MM.1S (cell line): ENCODE data around the gene NPW.

ENCODE experiments used
- DNase-seq: peaks from one replicate; pipeline ENCODE4 v3.0.0-alpha.2; 2015
- H2AFZ ChIP-seq: fragments of 300-600 bp; sonication (generic); 2 replicates; pipeline ENCODE4 v1.6.0; 2016; ENCODE audit warnings: antibody characterized with exemption, low read length
- H3F3A ChIP-seq: fragments of 300-600 bp; sonication (generic); 2 replicates; pipeline ENCODE4 v1.6.1; 2016; ENCODE audit warnings: mild to moderate bottlenecking, antibody characterized with exemption, low read length, moderate library complexity, mixed read lengths; ENCODE audit not compliant: insufficient read depth
- H3K27ac ChIP-seq: fragments of 300-600 bp; sonication (generic); 2 replicates; pipeline ENCODE4 v1.5.1; 2016; ENCODE audit warnings: mild to moderate bottlenecking, low read length
- H3K27me3 ChIP-seq: fragments of 300-600 bp; sonication (generic); replicated peaks from 2 replicates; pipeline ENCODE4 v1.6.0; 2016; ENCODE audit warnings: low read length; ENCODE audit not compliant: insufficient read depth
- H3K36me3 ChIP-seq: fragments of 300-600 bp; sonication (generic); replicated peaks from 2 replicates; pipeline ENCODE4 v1.6.1; 2016; ENCODE audit warnings: mild to moderate bottlenecking, low read length, mixed read lengths; ENCODE audit not compliant: insufficient read depth
- H3K4me1 ChIP-seq: fragments of 300-600 bp; sonication (generic); 2 replicates; pipeline ENCODE4 v1.6.1; 2016; ENCODE audit warnings: low read length, mixed read lengths
- H3K4me2 ChIP-seq: fragments of 300-600 bp; sonication (generic); 2 replicates; pipeline ENCODE4 v1.6.0; 2016; ENCODE audit warnings: low read depth, low read length
- H3K4me3 ChIP-seq: fragments of 300-600 bp; sonication (generic); 2 replicates; pipeline ENCODE4 v1.5.1; 2016; ENCODE audit warnings: low read length, mixed read lengths
- H3K79me2 ChIP-seq: fragments of 300-600 bp; sonication (generic); 2 replicates; pipeline ENCODE4 v1.6.1; 2016; ENCODE audit warnings: mixed run types, low read length, mixed read lengths
- H3K9ac ChIP-seq: fragments of 300-600 bp; sonication (generic); 2 replicates; pipeline ENCODE4 v1.6.1; 2016; ENCODE audit warnings: low read length, mixed read lengths
- H3K9me2 ChIP-seq: fragments of 300-600 bp; sonication (generic); replicated peaks from 2 replicates; pipeline ENCODE4 v1.6.1; 2016; ENCODE audit warnings: mild to moderate bottlenecking, low read length, mixed read lengths; ENCODE audit not compliant: insufficient read depth
- H3K9me3 ChIP-seq: fragments of 300-600 bp; sonication (generic); replicated peaks from 2 replicates; pipeline ENCODE4 v1.6.1; 2016; ENCODE audit warnings: mild to moderate bottlenecking, low read length, mixed read lengths; ENCODE audit not compliant: insufficient read depth
- H4K20me1 ChIP-seq: fragments of 300-600 bp; sonication (generic); 2 replicates; pipeline ENCODE4 v1.6.1; 2016; ENCODE audit warnings: mild to moderate bottlenecking, low read length, moderate library complexity, mixed read lengths; ENCODE audit not compliant: insufficient read depth
- EZH2 ChIP-seq: fragments of 300-600 bp; sonication (generic); optimal IDR thresholded peaks from 2 replicates; pipeline ENCODE3; 2017; ENCODE audit warnings: low read depth, mild to moderate bottlenecking, antibody characterized with exemption, low read length, mixed read lengths
- EZH2phosphoT487 ChIP-seq: fragments of 300-600 bp; sonication (generic); IDR thresholded peaks from 2 replicates; pipeline ENCODE4 v1.6.1; 2018; ENCODE audit warnings: antibody characterized with exemption, low read length
- TF ChIP-seq, protein P1 (sequence below): fragments of 300-600 bp; sonication (generic); IDR thresholded peaks from 2 replicates; pipeline ENCODE4 v1.5.1; 2016; ENCODE audit warnings: antibody characterized with exemption, low read length, mixed read lengths

The NPW gene

DNA sequence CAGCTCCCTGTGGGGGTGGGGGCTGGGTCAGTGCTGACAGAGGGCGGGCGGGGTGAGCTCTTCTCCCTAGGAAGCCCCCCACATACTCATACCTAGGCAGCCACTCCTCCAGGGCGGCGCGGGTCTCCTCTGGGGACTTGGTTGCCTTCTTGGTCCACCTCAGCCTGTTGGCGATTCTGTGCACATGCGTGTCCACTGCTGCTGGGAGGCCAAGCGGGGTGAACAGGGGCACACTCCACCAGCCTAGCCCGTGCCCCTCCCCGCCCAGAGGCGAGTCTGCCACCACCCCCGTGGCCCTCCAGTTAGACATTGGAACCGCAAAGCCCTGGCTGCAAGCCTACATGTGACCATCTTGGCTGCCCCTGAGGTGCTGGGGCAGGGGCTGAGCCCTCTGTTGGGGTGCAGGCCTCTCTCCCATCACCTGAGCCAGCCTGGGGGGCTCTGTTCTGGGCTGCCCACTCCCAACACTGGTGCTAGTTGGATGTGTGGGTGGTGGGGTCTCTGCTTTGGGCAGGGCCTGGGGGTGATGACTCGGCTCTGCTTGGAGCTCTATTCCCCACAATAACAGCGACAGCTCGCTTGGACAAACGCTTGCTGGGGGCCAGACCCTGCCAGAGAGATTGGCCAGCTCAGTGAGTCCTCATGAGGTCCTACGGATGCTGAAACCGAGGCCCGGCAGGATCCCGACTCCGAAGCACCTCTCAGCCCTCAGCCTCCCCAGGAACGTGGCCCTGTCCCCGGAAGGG is 20.6 kb downstream of the NPW start:
- no peak overlapping the region for H3K4me2 ChIP-seq
- no peaks in the 10 kb centered on the region for H4K20me1 ChIP-seq
- H2AFZ ChIP-seq = no peak overlapping the region
- H3K9me2 ChIP-seq = no peaks in the 10 kb centered on the region
- no peak overlapping the region for H3K9ac ChIP-seq
- no peaks in the 10 kb centered on the region for H3K79me2 ChIP-seq
- TF ChIP-seq EZH2 = no peak
- TF ChIP-seq EZH2phosphoT487 = no peak
- TF ChIP-seq, protein P1, sequence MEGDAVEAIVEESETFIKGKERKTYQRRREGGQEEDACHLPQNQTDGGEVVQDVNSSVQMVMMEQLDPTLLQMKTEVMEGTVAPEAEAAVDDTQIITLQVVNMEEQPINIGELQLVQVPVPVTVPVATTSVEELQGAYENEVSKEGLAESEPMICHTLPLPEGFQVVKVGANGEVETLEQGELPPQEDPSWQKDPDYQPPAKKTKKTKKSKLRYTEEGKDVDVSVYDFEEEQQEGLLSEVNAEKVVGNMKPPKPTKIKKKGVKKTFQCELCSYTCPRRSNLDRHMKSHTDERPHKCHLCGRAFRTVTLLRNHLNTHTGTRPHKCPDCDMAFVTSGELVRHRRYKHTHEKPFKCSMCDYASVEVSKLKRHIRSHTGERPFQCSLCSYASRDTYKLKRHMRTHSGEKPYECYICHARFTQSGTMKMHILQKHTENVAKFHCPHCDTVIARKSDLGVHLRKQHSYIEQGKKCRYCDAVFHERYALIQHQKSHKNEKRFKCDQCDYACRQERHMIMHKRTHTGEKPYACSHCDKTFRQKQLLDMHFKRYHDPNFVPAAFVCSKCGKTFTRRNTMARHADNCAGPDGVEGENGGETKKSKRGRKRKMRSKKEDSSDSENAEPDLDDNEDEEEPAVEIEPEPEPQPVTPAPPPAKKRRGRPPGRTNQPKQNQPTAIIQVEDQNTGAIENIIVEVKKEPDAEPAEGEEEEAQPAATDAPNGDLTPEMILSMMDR = no peak
- H3K27me3 ChIP-seq = peaks cover 14% of the 10 kb centered on the region
- H3K9me3 ChIP-seq = no peaks in the 10 kb centered on the region
- H3K4me1 ChIP-seq = no peaks in the 10 kb centered on the region
- no peaks in the 10 kb centered on the region for H3K36me3 ChIP-seq
- no peaks in the 10 kb centered on the region for H3F3A ChIP-seq
- no peak overlapping the region for H3K27ac ChIP-seq
- DNase-seq = no peak
- H3K4me3 ChIP-seq = no peak overlapping the region

DNA sequence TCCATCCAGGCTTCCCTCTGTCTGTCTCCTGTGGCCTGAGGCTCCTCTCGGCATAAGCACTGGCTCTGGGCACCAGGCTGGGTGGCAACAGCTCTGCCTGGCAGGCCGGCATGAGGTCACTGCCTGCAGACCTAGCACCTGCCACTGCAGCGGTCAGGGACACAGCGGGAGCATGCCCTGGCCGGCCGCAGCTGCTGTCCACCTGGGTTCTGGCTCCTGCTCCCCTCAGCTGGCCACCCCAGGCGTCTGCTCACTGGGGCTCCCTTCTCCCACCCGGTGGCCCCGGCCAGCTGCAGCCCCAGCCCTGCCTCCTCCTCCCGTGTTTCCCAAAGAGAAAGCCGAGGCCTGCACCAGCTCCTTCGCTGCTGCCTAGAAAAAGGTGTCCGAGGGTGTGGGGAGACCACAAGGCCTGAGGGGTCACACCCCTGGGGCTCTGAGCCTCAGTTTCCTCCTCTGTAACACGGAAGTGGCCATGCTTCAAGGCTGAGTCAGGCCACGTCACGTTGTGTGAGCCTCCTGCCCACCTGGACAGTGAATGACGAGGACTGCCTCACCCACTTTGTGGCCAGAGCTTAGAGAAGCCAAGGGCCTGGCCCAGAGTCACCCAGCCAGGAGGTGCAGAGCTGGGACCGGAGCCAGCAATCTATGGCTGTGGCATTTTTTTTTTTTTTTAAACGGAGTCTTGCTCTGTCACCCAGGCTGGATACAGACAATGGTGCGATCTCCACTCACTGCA is 21.4 kb downstream of the NPW start:
- DNase-seq = no peak
- Histone ChIP-seq H3K9ac (no peak overlapping the region), H3K27ac (no peak overlapping the region), H3K4me1 (no peaks in the 10 kb centered on the region), H3K27me3 (peaks cover 9% of the 10 kb centered on the region; the same call in 1 of the 2 replicates), H3K36me3 (no peaks in the 10 kb centered on the region), H3K79me2 (no peaks in the 10 kb centered on the region), H3K4me2 (no peak overlapping the region), H3K9me3 (no peaks in the 10 kb centered on the region), H3K4me3 (no peak overlapping the region), H3F3A (no peaks in the 10 kb centered on the region), H3K9me2 (no peaks in the 10 kb centered on the region), H2AFZ (no peak overlapping the region), H4K20me1 (no peaks in the 10 kb centered on the region)
- TF ChIP-seq EZH2phosphoT487 = no peak
- TF ChIP-seq EZH2 = no peak
- TF ChIP-seq, protein P1 = no peak

DNA sequence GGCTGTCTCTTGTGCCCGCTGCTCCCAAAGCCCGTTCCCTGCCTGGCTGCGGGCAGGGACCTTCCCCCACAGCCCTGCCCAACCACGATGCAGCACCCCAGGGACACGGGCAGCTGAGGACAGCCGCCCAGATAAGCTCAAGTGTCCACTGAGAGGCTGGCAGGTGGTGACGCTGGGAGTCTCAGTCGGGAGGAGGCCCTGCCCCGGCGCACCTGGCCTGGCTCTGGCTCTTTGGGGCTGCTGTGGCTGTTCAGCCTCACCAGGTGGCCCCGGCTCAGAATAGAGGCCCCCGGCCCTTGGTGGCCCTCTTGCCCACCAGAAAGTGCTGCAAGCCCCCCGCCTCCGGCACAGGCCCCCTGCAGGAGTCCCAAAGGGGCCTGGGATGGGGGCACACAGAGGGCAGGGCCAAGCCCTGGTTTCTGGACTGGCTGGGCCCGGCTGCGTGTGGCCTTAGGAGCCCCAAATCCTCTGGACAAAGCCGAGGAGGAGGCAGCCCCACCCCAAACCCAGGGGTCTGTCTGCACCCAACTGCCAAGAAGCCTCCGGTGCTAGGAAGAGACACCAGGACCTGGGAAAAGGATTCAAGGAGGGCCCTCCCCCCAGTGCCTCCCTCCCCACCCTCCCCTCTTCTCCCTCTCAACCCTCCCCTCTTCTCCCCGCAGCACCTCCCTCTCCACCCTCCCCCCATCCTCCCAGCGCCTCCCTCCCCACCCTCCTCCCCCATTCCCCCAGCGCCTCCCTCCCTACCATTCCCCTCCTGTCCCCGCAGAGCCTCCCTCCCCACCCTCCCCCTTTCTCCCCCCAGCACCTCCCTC is 22.8 kb downstream of the NPW start:
- no peak for DNase-seq
- no peak overlapping the region for H3K4me3 ChIP-seq
- H3K79me2 ChIP-seq = 0 out of 2 replicates have a peak, but pooled peaks cover 5% of the 10 kb centered on the region
- H3K27me3 ChIP-seq = no peaks in the 10 kb centered on the region
- no peaks in the 10 kb centered on the region for H3K36me3 ChIP-seq
- no peak overlapping the region for H3K9ac ChIP-seq
- no peak overlapping the region for H3K4me2 ChIP-seq
- no peaks in the 10 kb centered on the region for H3K9me3 ChIP-seq
- no peaks in the 10 kb centered on the region for H3F3A ChIP-seq
- TF ChIP-seq EZH2phosphoT487 (no peak), EZH2 (no peak)
- TF ChIP-seq, protein P1 = no peak
- no peak overlapping the region for H3K27ac ChIP-seq
- H3K4me1 ChIP-seq = no peaks in the 10 kb centered on the region
- no peaks in the 10 kb centered on the region for H4K20me1 ChIP-seq
- no peaks in the 10 kb centered on the region for H3K9me2 ChIP-seq
- no peak overlapping the region for H2AFZ ChIP-seq
